IPS-20b (cell line): ENCODE measurements around the gene NCBP1.

Experiments used
- H3K27ac ChIP-seq: one replicate; pipeline ENCODE4 v1.5.1; 2013; ENCODE audit warnings: low read length
- H3K27me3 ChIP-seq: 2 replicates; pipeline ENCODE4 v1.6.1; 2013; ENCODE audit warnings: mild to moderate bottlenecking, low read length, inconsistent platforms; ENCODE audit not compliant: insufficient read depth
- H3K36me3 ChIP-seq: 2 replicates; pipeline ENCODE4 v1.6.1; 2013; ENCODE audit warnings: low read depth, mild to moderate bottlenecking, inconsistent platforms, low read length, moderate library complexity; ENCODE audit not compliant: insufficient read depth
- H3K4me1 ChIP-seq: 2 replicates; pipeline ENCODE4 v1.6.1; 2013; ENCODE audit warnings: mild to moderate bottlenecking, control low read depth, inconsistent platforms, low read length, moderate library complexity; ENCODE audit not compliant: insufficient read depth
- H3K4me3 ChIP-seq: 2 replicates; pipeline ENCODE4 v1.5.1; 2013; ENCODE audit warnings: mild to moderate bottlenecking, low read length, inconsistent platforms
- H3K9ac ChIP-seq: 2 replicates; pipeline ENCODE4 v1.6.1; 2013; ENCODE audit warnings: low read depth, mild to moderate bottlenecking, inconsistent platforms, low read length, moderate library complexity
- H3K9me3 ChIP-seq: 2 replicates; pipeline ENCODE4 v1.6.1; 2013; ENCODE audit warnings: mild to moderate bottlenecking, low read depth, low read length, inconsistent platforms; ENCODE audit not compliant: insufficient read depth

The NCBP1 gene

GRCh38 chr9:97659771-97660170, 26.1 kb downstream of the NCBP1 start:
- Histone ChIP-seq H3K9me3 (no peaks in the 10 kb centered on the region), H3K36me3 (peaks cover 99% of the 10 kb centered on the region), H3K4me1 (no peaks in the 10 kb centered on the region), H3K27ac (no peak overlapping the region), H3K4me3 (no peak overlapping the region), H3K9ac (no peak overlapping the region), H3K27me3 (no peaks in the 10 kb centered on the region)

GRCh38 chr9:97660340-97660739, 26.7 kb downstream of the NCBP1 start:
- Histone ChIP-seq H3K36me3 (peaks cover 99% of the 10 kb centered on the region), H3K27me3 (no peaks in the 10 kb centered on the region), H3K4me1 (no peaks in the 10 kb centered on the region), H3K9ac (no peak overlapping the region), H3K27ac (no peak overlapping the region), H3K4me3 (no peak overlapping the region), H3K9me3 (no peaks in the 10 kb centered on the region)

- peaks cover 99% of the 10 kb centered on the region for H3K36me3 ChIP-seq
- no peak overlapping the region for H3K4me3 ChIP-seq
- no peak overlapping the region for H3K9ac ChIP-seq
- no peaks in the 10 kb centered on the region for H3K9me3 ChIP-seq
- no peaks in the 10 kb centered on the region for H3K27me3 ChIP-seq
- H3K4me1 ChIP-seq = no peaks in the 10 kb centered on the region
- no peak overlapping the region for H3K27ac ChIP-seq
Observed at GRCh38 chr9:97660847-97661246, 27.2 kb downstream of the NCBP1 start.

- peaks cover 99% of the 10 kb centered on the region for H3K36me3 ChIP-seq
Observed at GRCh38 chr9:97665742-97666141, 32.1 kb downstream of the NCBP1 start.

GRCh38 chr9:97666907-97667686, 33.5 kb downstream of the NCBP1 start:
- Histone ChIP-seq H3K9me3 (no peaks in the 10 kb centered on the region), H3K36me3 (peaks cover 99% of the 10 kb centered on the region), H3K4me1 (no peaks in the 10 kb centered on the region), H3K4me3 (no peak overlapping the region), H3K9ac (no peak overlapping the region), H3K27ac (no peak overlapping the region), H3K27me3 (no peaks in the 10 kb centered on the region)

More at GRCh38 chr9:97665742-97666141, 32.1 kb downstream of the NCBP1 start:
- Histone ChIP-seq H3K27ac (no peak overlapping the region), H3K9me3 (no peaks in the 10 kb centered on the region), H3K27me3 (no peaks in the 10 kb centered on the region), H3K4me3 (no peak overlapping the region), H3K9ac (no peak overlapping the region), H3K4me1 (no peaks in the 10 kb centered on the region)

- no peaks in the 10 kb centered on the region for H3K9me3 ChIP-seq
- H3K36me3 ChIP-seq = peaks cover 98% of the 10 kb centered on the region
- no peaks in the 10 kb centered on the region for H3K27me3 ChIP-seq
- H3K9ac ChIP-seq = no peak overlapping the region
- no peaks in the 10 kb centered on the region for H3K4me1 ChIP-seq
- H3K4me3 ChIP-seq = no peak overlapping the region
- H3K27ac ChIP-seq = no peak overlapping the region
Observed at GRCh38 chr9:97668485-97668884, 34.9 kb downstream of the NCBP1 start.

- no peaks in the 10 kb centered on the region for H3K4me1 ChIP-seq
- H3K36me3 ChIP-seq = peaks cover 98% of the 10 kb centered on the region
- H3K9ac ChIP-seq = no peak overlapping the region
- H3K27ac ChIP-seq = no peak overlapping the region
- H3K9me3 ChIP-seq = no peaks in the 10 kb centered on the region
- H3K27me3 ChIP-seq = no peaks in the 10 kb centered on the region
- no peak overlapping the region for H3K4me3 ChIP-seq
Observed at GRCh38 chr9:97670586-97670985, 37.0 kb downstream of the NCBP1 start.

- peaks cover 95% of the 10 kb centered on the region for H3K36me3 ChIP-seq
- H3K9me3 ChIP-seq = no peaks in the 10 kb centered on the region
- no peak overlapping the region for H3K27ac ChIP-seq
- H3K4me3 ChIP-seq = no peak overlapping the region
- H3K27me3 ChIP-seq = no peaks in the 10 kb centered on the region
- no peaks in the 10 kb centered on the region for H3K4me1 ChIP-seq
- H3K9ac ChIP-seq = no peak overlapping the region
Observed at GRCh38 chr9:97672403-97672802, 38.8 kb downstream of the NCBP1 start.

GRCh38 chr9:97673922-97674321, 40.3 kb downstream of the NCBP1 start:
- Histone ChIP-seq H3K27me3 (no peaks in the 10 kb centered on the region), H3K36me3 (peaks cover 80% of the 10 kb centered on the region), H3K27ac (no peak overlapping the region), H3K9me3 (no peaks in the 10 kb centered on the region), H3K4me1 (no peaks in the 10 kb centered on the region), H3K9ac (no peak overlapping the region), H3K4me3 (no peak overlapping the region)

- Histone ChIP-seq H3K9ac (no peak overlapping the region), H3K27ac (no peak overlapping the region), H3K4me3 (no peak overlapping the region), H3K9me3 (no peaks in the 10 kb centered on the region), H3K36me3 (peaks cover 63% of the 10 kb centered on the region), H3K4me1 (no peaks in the 10 kb centered on the region), H3K27me3 (no peaks in the 10 kb centered on the region)
Observed at GRCh38 chr9:97675655-97676054, 42.0 kb downstream of the NCBP1 start.

GRCh38 chr9:97682242-97682641, 48.6 kb downstream of the NCBP1 start:
- Histone ChIP-seq H3K4me1 (no peaks in the 10 kb centered on the region), H3K9ac (no peak overlapping the region), H3K36me3 (peaks cover 17% of the 10 kb centered on the region), H3K4me3 (no peak overlapping the region), H3K27ac (no peak overlapping the region), H3K9me3 (no peaks in the 10 kb centered on the region), H3K27me3 (no peaks in the 10 kb centered on the region)

- peaks cover 9% of the 10 kb centered on the region for H3K36me3 ChIP-seq
- H3K27ac ChIP-seq = no peak overlapping the region
Observed at GRCh38 chr9:97688654-97689053, 55.0 kb downstream of the NCBP1 start.

More at GRCh38 chr9:97688654-97689053, 55.0 kb downstream of the NCBP1 start:
- no peaks in the 10 kb centered on the region for H3K27me3 ChIP-seq
- H3K4me3 ChIP-seq = no peak overlapping the region
- H3K9me3 ChIP-seq = no peaks in the 10 kb centered on the region
- H3K4me1 ChIP-seq = no peaks in the 10 kb centered on the region
- H3K9ac ChIP-seq = no peak overlapping the region
